ENCODE data around the gene TMEM201.

- TF ChIP-seq CTCF (IDR thresholded peaks at IDR 0.05) (no peak), ZFX (IDR thresholded peaks at IDR 0.05; ENCODE audit: borderline replicate concordance) (no peak)
These were observed 4.4 kb downstream of the TMEM201 start for GRCh38 chr1:9593147-9593491.

Data from 22Rv1 (cell line).